Measurements from ENCODE around the gene CDKN2B-AS1. TPM values are rescaled to one million over a fixed set of nuclear protein-coding genes. Genes with fewer than 3 reads are reported as not detected.
A peak's percentile ranks its signal among the peaks of the same experiment; 100 is the strongest.

CDKN2B-AS1 gene
- total RNA-seq, 1 donor from 2014 or later: not detected

DNA sequence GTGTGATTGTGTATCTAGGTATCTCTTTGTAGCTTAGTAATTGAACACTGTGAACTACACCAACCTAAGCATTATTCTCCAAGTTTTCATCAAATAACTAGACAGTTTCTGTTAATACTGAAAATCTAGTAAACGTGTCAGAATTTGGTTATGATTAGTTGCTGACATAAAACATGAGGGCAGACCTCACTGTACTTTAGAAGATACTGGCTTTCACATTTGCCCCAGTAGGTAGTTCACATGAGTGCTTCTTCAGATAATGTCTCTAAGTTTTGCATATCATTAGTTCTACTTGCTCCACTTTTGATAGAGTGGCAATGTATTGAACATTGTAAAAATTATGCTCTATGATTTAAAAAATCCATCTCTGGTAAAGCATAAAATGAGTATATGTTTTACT lies 7.4 kb downstream of the CDKN2B-AS1 start:
- H3K27me3 ChIP-seq: peaks cover 100% of the 10 kb centered on the region

DNA sequence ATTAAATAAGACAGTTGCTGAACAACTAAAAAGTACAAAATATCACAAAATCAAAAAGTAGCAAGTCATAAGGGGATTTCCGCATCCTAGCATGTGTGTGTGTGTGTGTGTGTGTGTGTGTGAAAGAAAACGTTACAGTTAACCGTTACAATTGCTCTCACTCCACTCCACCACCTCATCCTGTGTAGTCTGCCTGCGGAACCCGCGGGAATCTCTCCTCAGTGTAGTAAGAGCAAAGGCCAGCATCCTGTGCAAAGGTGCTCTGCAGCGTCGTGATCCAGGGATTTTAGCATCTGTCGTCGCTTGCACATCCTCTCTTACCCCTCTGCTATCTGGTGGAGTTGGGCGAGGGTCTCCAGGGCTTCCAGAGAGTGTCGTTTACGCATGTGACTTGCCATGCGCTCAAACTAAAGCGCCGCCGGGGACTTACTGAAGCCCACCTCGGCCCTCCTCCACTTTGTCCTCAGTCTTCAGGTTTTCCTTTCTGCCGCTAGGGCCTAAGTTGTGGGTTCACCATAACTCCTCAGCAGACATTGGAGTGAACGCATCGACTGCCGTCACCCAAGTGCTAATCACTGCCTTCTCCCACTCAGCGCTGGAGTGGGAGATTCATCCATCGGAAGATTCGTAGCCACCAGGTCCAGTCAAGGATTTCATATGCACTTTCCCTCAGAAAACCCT lies 10.6 kb downstream of the CDKN2B-AS1 start:
- peak overlapping the region; percentile 56 for H3K4me3 Mint-ChIP-seq
- no peaks in the 10 kb centered on the region for H3K9me3 Mint-ChIP-seq
- TF ChIP-seq, protein P1, sequence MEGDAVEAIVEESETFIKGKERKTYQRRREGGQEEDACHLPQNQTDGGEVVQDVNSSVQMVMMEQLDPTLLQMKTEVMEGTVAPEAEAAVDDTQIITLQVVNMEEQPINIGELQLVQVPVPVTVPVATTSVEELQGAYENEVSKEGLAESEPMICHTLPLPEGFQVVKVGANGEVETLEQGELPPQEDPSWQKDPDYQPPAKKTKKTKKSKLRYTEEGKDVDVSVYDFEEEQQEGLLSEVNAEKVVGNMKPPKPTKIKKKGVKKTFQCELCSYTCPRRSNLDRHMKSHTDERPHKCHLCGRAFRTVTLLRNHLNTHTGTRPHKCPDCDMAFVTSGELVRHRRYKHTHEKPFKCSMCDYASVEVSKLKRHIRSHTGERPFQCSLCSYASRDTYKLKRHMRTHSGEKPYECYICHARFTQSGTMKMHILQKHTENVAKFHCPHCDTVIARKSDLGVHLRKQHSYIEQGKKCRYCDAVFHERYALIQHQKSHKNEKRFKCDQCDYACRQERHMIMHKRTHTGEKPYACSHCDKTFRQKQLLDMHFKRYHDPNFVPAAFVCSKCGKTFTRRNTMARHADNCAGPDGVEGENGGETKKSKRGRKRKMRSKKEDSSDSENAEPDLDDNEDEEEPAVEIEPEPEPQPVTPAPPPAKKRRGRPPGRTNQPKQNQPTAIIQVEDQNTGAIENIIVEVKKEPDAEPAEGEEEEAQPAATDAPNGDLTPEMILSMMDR (IDR thresholded peaks at IDR 0.05): peak; percentile 36
- TF ChIP-seq EZH2 (IDR thresholded peaks at IDR 0.05) (no peak), EZH2phosphoT487 (IDR thresholded peaks at IDR 0.05) (peak; percentile 91)
- Histone ChIP-seq H3F3A (ENCODE audit: low read depth) (peaks cover 23% of the 10 kb centered on the region), H3K27ac (no peak overlapping the region), H3K36me3 (no peaks in the 10 kb centered on the region), H3K9ac (no peak overlapping the region), H3K4me1 (no peaks in the 10 kb centered on the region), H3K9me3 (ENCODE audit: low read depth) (no peaks in the 10 kb centered on the region), H2AFZ (replicated peaks) (no peak overlapping the region), H4K20me1 (ENCODE audit: low read depth) (peaks cover 45% of the 10 kb centered on the region), H3K4me2 (peak overlapping the region; percentile 57), H3K27me3 (peaks cover 94% of the 10 kb centered on the region), H3K4me3 (no peak overlapping the region), H3K79me2 (ENCODE audit: low read depth) (no peaks in the 10 kb centered on the region)
- DNase-seq (ENCODE audit: low spot score): peak; percentile 72
- H3K27me3 Mint-ChIP-seq (ENCODE audit: insufficient read depth, low read depth): peaks cover 50% of the 10 kb centered on the region
- peaks cover 15% of the 10 kb centered on the region for H3K4me1 Mint-ChIP-seq
- H3K27ac Mint-ChIP-seq: no peak overlapping the region
- no peaks in the 10 kb centered on the region for H3K36me3 Mint-ChIP-seq

More for the DNA sequence above, 7.4 kb downstream of the CDKN2B-AS1 start:
- H3K4me1 ChIP-seq: no peaks in the 10 kb centered on the region
- H3K9me3 ChIP-seq (ENCODE audit: low read depth): no peaks in the 10 kb centered on the region
- H3K36me3 ChIP-seq: no peaks in the 10 kb centered on the region
- Mint-ChIP-seq H3K36me3 (no peaks in the 10 kb centered on the region), H3K27me3 (ENCODE audit: insufficient read depth, low read depth) (peaks cover 59% of the 10 kb centered on the region), H3K4me3 (no peak overlapping the region), H3K27ac (no peak overlapping the region), H3K4me1 (peaks cover 7% of the 10 kb centered on the region), H3K9me3 (no peaks in the 10 kb centered on the region)
- H3K4me2 ChIP-seq: no peak overlapping the region
- no peak overlapping the region for H3K27ac ChIP-seq
- DNase-seq (ENCODE audit: low spot score): no peak
- peaks cover 34% of the 10 kb centered on the region for H4K20me1 ChIP-seq (ENCODE audit: low read depth)
- no peak overlapping the region for H3K9ac ChIP-seq
- no peaks in the 10 kb centered on the region for H3K79me2 ChIP-seq (ENCODE audit: low read depth)
- TF ChIP-seq EZH2phosphoT487 (IDR thresholded peaks at IDR 0.05): no peak
- TF ChIP-seq, protein P1 (IDR thresholded peaks at IDR 0.05): no peak
- TF ChIP-seq EZH2 (IDR thresholded peaks at IDR 0.05): no peak
- H3F3A ChIP-seq (ENCODE audit: low read depth): peaks cover 9% of the 10 kb centered on the region
- H3K4me3 ChIP-seq: no peak overlapping the region
- no peak overlapping the region for H2AFZ ChIP-seq (replicated peaks)

DNA sequence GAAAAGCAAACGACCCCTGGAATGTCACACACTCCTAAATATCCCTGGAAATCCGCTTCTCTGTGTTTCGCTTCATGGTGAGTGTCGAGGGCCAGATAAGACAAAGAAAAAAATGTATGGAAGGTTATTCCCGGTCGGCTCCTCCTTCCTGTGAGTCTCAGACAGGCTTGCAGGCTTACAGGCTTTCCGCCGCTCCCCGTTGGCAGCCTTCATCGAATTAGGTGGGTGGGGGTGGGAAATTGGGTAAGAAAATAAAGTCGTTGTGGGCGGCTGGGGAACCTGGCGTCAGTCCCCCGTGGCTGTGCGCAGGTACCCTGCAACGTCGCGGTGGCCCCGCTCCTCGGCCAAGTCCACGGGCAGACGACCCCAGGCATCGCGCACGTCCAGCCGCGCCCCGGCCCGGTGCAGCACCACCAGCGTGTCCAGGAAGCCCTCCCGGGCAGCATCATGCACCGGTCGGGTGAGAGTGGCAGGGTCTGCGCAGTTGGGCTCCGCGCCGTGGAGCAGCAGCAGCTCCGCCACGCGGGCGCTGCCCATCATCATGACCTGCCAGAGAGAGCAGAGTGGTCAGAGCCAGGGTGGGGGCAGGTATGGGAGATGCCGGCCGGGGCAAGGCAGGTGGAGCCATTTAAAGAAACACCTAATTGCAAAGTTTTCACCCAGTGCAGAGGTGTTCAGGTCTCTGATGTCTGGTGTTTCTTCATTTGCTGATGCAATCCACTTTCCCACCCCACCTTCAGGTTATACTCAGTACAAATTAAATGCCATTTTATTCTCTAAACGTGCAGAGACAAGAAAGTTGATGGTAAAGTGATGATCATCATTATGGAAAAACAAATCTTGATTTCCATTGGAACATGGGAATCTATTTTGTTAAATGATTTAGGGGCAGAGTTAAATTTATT lies 11.4 kb downstream of the CDKN2B-AS1 start:
- Histone ChIP-seq H3K9me3 (ENCODE audit: low read depth) (no peaks in the 10 kb centered on the region), H3K9ac (no peak overlapping the region), H3F3A (ENCODE audit: low read depth) (peaks cover 23% of the 10 kb centered on the region), H3K4me1 (no peaks in the 10 kb centered on the region), H3K27me3 (peaks cover 94% of the 10 kb centered on the region), H3K36me3 (no peaks in the 10 kb centered on the region), H4K20me1 (ENCODE audit: low read depth) (peaks cover 51% of the 10 kb centered on the region), H3K4me2 (peak overlapping the region; percentile 57), H3K4me3 (no peak overlapping the region), H3K27ac (no peak overlapping the region), H3K79me2 (ENCODE audit: low read depth) (no peaks in the 10 kb centered on the region), H2AFZ (replicated peaks) (no peak overlapping the region)
- no peaks in the 10 kb centered on the region for H3K9me3 Mint-ChIP-seq
- H3K36me3 Mint-ChIP-seq: no peaks in the 10 kb centered on the region
- H3K27ac Mint-ChIP-seq: no peak overlapping the region
- H3K4me1 Mint-ChIP-seq: peaks cover 15% of the 10 kb centered on the region
- TF ChIP-seq EZH2phosphoT487 (IDR thresholded peaks at IDR 0.05): peak; percentile 82
- TF ChIP-seq, protein P1 (IDR thresholded peaks at IDR 0.05): no peak
- TF ChIP-seq EZH2 (IDR thresholded peaks at IDR 0.05): peak; percentile 95
- H3K27me3 Mint-ChIP-seq (ENCODE audit: insufficient read depth, low read depth): peaks cover 44% of the 10 kb centered on the region
- peak; percentile 52 for DNase-seq (ENCODE audit: low spot score)
- peak overlapping the region; percentile 56 for H3K4me3 Mint-ChIP-seq

All from neural progenitor cell (in vitro differentiated cells).